IMR-90 (cell line): ENCODE data around the gene SLC7A7. TPM values are rescaled to one million over a fixed set of nuclear protein-coding genes. Genes with fewer than 3 reads are reported as not detected.
A peak's percentile ranks its signal among the peaks of the same experiment; 100 is the strongest.

ENCODE experiments used
- ATAC-seq: fragments of 200-7000 bp; cut with Tn5 transposase; 2 replicates; pipeline ENCODE4 v1.9.1; 2020; ENCODE audit warnings: low read depth, mild to moderate bottlenecking, moderate library complexity
- BruUV-seq: library from RNA; stranded (reverse); fragments of 400-500 nt; replicated peaks from 2 replicates; lab custom pipeline; 2021; lab: Mats Ljungman, UMichigan
- CTCF ChIA-PET: fragments of 300-600 bp; formaldehyde crosslinking; extraction: SDS; loops from one replicate; lab custom pipeline; 2021; ENCODE audit warnings: antibody characterized with exemption; lab: Yijun Ruan, JAX
- POLR2A ChIA-PET: fragments of 300-600 bp; sonication (Branson Sonifier 250); formaldehyde crosslinking; loops from one replicate; lab custom pipeline; 2022; ENCODE audit warnings: antibody characterized with exemption; ENCODE audit not compliant: unreplicated experiment; lab: Charles Lee
- DNase-seq: peaks from one replicate; pipeline ENCODE4 v3.0.0; 2013
- H2AFZ ChIP-seq: replicated peaks from 2 replicates; pipeline ENCODE3; 2013; ENCODE audit warnings: low read length, mild to moderate bottlenecking; ENCODE audit not compliant: poor library complexity
- H2AK5ac ChIP-seq: 2 replicates; pipeline ENCODE4 v1.6.1; 2013; ENCODE audit warnings: low read depth, low read length, inconsistent platforms
- H2AK9ac ChIP-seq: replicated peaks from 2 replicates; pipeline ENCODE3; 2013; ENCODE audit warnings: mild to moderate bottlenecking, low read depth, low read length, moderate library complexity; ENCODE audit not compliant: poor library complexity
- H2BK120ac ChIP-seq: 2 replicates; pipeline ENCODE4 v1.6.1; 2013; ENCODE audit warnings: low read depth, low read length, inconsistent platforms
- H2BK15ac ChIP-seq: 3 replicates; pipeline ENCODE4 v1.6.1; 2013; ENCODE audit warnings: low read depth, low read length, inconsistent platforms
- H2BK20ac ChIP-seq: 2 replicates; pipeline ENCODE4 v1.6.1; 2013; ENCODE audit warnings: low read depth, mild to moderate bottlenecking, inconsistent platforms, low read length, moderate library complexity
- H2BK5ac ChIP-seq: 2 replicates; pipeline ENCODE4 v1.6.1; 2013; ENCODE audit warnings: mild to moderate bottlenecking, low read depth, low read length, inconsistent platforms; ENCODE audit not compliant: poor library complexity, severe bottlenecking
- H3K14ac ChIP-seq: replicated peaks from 2 replicates; pipeline ENCODE4 v1.6.1; 2013; ENCODE audit warnings: low read depth, low read length, inconsistent platforms
- H3K18ac ChIP-seq: 2 replicates; pipeline ENCODE4 v1.6.1; 2013; ENCODE audit warnings: low read depth, low read length, control low read depth
- H3K23ac ChIP-seq: 2 replicates; pipeline ENCODE4 v1.6.1; 2013; ENCODE audit warnings: low read depth, low read length, inconsistent platforms
- H3K27ac ChIP-seq: 2 replicates; pipeline ENCODE4 v1.5.1; 2013; ENCODE audit warnings: mild to moderate bottlenecking, control low read depth, low read length; ENCODE audit not compliant: insufficient read depth
- H3K27me3 ChIP-seq: 2 replicates; pipeline ENCODE4 v1.6.1; 2013; ENCODE audit warnings: low read length; ENCODE audit not compliant: control insufficient read depth, insufficient read depth
- H3K36me3 ChIP-seq: 2 replicates; pipeline ENCODE4 v1.6.1; 2013; ENCODE audit warnings: low read length, mixed read lengths; ENCODE audit not compliant: control insufficient read depth, insufficient read depth
- H3K4ac ChIP-seq: 2 replicates; pipeline ENCODE4 v1.6.1; 2013; ENCODE audit warnings: low read depth, low read length, inconsistent platforms
- H3K4me1 ChIP-seq: 2 replicates; pipeline ENCODE4 v1.6.1; 2013; ENCODE audit warnings: low read length, mixed read lengths; ENCODE audit not compliant: control insufficient read depth, insufficient read depth
- H3K4me2 ChIP-seq: 2 replicates; pipeline ENCODE4 v1.6.1; 2013; ENCODE audit warnings: low read depth, mild to moderate bottlenecking, control low read depth, low read length, moderate library complexity
- H3K4me3 ChIP-seq: 2 replicates; pipeline ENCODE4 v1.5.1; 2013; ENCODE audit warnings: low read depth, mild to moderate bottlenecking, control low read depth, low read length, moderate library complexity; ENCODE audit not compliant: insufficient read depth
- H3K56ac ChIP-seq: 2 replicates; pipeline ENCODE4 v1.6.1; 2013; ENCODE audit warnings: low read length, inconsistent platforms; ENCODE audit not compliant: insufficient read depth; ENCODE audit errors: extremely low read depth
- H3K79me1 ChIP-seq, 2 experiments: 2 replicates each; pipeline ENCODE4 v1.6.1; 2013; ENCODE audit warnings: low read length in 2 of 2, inconsistent platforms in 1 of 2, low read depth in 1 of 2
- H3K9ac ChIP-seq: 2 replicates; pipeline ENCODE4 v1.6.1; 2013; ENCODE audit warnings: low read depth, low read length, control low read depth
- H3K9me1 ChIP-seq: 2 replicates; pipeline ENCODE4 v1.6.1; 2013; ENCODE audit warnings: low read length, inconsistent platforms; ENCODE audit not compliant: insufficient read depth
- H3K9me3 ChIP-seq: 2 replicates; pipeline ENCODE4 v1.6.1; 2013; ENCODE audit warnings: low read length; ENCODE audit not compliant: control insufficient read depth, insufficient read depth
- H4K20me1 ChIP-seq: 2 replicates; pipeline ENCODE4 v1.6.1; 2013; ENCODE audit warnings: low read length, inconsistent platforms; ENCODE audit not compliant: insufficient read depth
- H4K5ac ChIP-seq: 2 replicates; pipeline ENCODE4 v1.6.1; 2013; ENCODE audit warnings: mild to moderate bottlenecking, low read depth, low read length, control low read depth
- H4K8ac ChIP-seq, 2 experiments: 2 replicates each; pipeline ENCODE4 v1.6.1; 2013; ENCODE audit warnings: low read depth in 2 of 2, low read length in 2 of 2, control low read depth in 1 of 2, inconsistent platforms in 1 of 2
- H4K91ac ChIP-seq: 2 replicates; pipeline ENCODE4 v1.6.1; 2013; ENCODE audit warnings: low read depth, low read length, inconsistent platforms; ENCODE audit not compliant: insufficient read depth
- CEBPB ChIP-seq: IDR thresholded peaks from 2 replicates; pipeline ENCODE4 v1.6.1; 2012; ENCODE audit warnings: low read depth, low read length, improper control_type of control experiment
- CHD1 ChIP-seq: IDR thresholded peaks from 2 replicates; pipeline ENCODE4 v1.6.1; 2012; ENCODE audit warnings: low read depth, low read length, improper control_type of control experiment
- CTCF ChIP-seq: conservative IDR thresholded peaks from 2 replicates; pipeline ENCODE4 v1.5.1; 2012; ENCODE audit warnings: mild to moderate bottlenecking, low read depth, low read length, improper control_type of control experiment
- POLR2A ChIP-seq: IDR thresholded peaks from 2 replicates; pipeline ENCODE4 v1.6.1; 2012; ENCODE audit warnings: mild to moderate bottlenecking, low read depth, low read length
- RAD21 ChIP-seq: IDR thresholded peaks from 2 replicates; pipeline ENCODE4 v1.6.1; 2012; ENCODE audit warnings: low read length, improper control_type of control experiment
- SMC3 ChIP-seq: fragments of 150-350 bp; IDR thresholded peaks from 2 replicates; pipeline ENCODE4 v1.6.1; 2016; ENCODE audit warnings: low read depth, mild to moderate bottlenecking, antibody characterized with exemption, low read length, moderate library complexity
- USF2 ChIP-seq: fragments of 150-350 bp; IDR thresholded peaks from 2 replicates; pipeline ENCODE4 v1.6.1; 2017; ENCODE audit warnings: mild to moderate bottlenecking, antibody characterized with exemption, low read length, low read depth
- WGBS, 2 experiments: methylation state at CpG; one replicate each; pipeline versions ENCODE4 v1.1.5 to v1.1.7; 2013; ENCODE audit warnings: missing lambda C conversion rate in 2 of 2; ENCODE audit not compliant: insufficient read length in 1 of 2; ENCODE audit errors: extremely low coverage in 2 of 2; 5-methylcytosine and 5-hydroxymethylcytosine counted together
- dilution Hi-C: fragments of 300-500 bp; cut with HindIII; formaldehyde crosslinking; loops from one replicate; pipeline ENCODE4 v1.14.3; 2018; ENCODE audit warnings: low sequenced_read_pairs; ENCODE audit not compliant: unreplicated experiment
- in situ Hi-C: fragments of 300-500 bp; cut with MboI; formaldehyde crosslinking; loops from 3 replicates; pipeline ENCODE4 v1.14.3; 2019; ENCODE audit warnings: low sequenced_read_pairs, inconsistent platforms, mixed read lengths
- intact Hi-C: fragments of 100-400 bp; cut with micrococcal nuclease; formaldehyde crosslinking; loops from 2 replicates; pipeline ENCODE4 v1.10.0; 2022
- polyA plus RNA-seq, 3 experiments: library from polyadenylated mRNA; depleted of rRNA; stranded (reverse); fragments of >200 nt; gene quantifications; 2 replicates each; pipeline ENCODE4 v1.2.3, GENCODE V29; 2012; ENCODE audit warnings: low replicate concordance in 1 of 3
- total RNA-seq: library from RNA; depleted of rRNA; stranded (reverse); fragments of >200 nt; gene quantifications from 2 replicates; pipeline ENCODE4 v1.2.3, GENCODE V29; 2012

SLC7A7 gene
- total and polyA plus RNA-seq, 2 of the 4 experiments (the other 2 are of a cell fraction), result 1.8 to 2.0 TPM

GRCh38 chr14:22813145-22813544, 2.1 kb downstream of the SLC7A7 start:
- Histone ChIP-seq H3K27me3 (no peaks in the 10 kb centered on the region), H3K27ac (no peak overlapping the region), H4K20me1 (no peaks in the 10 kb centered on the region), H3K4me3 (no peak overlapping the region), H3K56ac (no peak overlapping the region), H3K4ac (no peak overlapping the region), H3K23ac (no peak overlapping the region), H3K4me2 (no peak overlapping the region), H3K14ac (no peak overlapping the region), H3K9me3 (no peaks in the 10 kb centered on the region), H4K91ac (no peak overlapping the region), H4K8ac (no peak overlapping the region), H3K9me1 (0 out of 2 replicates have a peak, but pooled peaks cover 11% of the 10 kb centered on the region), H3K79me1 (no peaks in the 10 kb centered on the region), H2BK15ac (no peak overlapping the region), H2BK5ac (no peak overlapping the region), H3K18ac (no peak overlapping the region), H2AK9ac (no peak overlapping the region), H2BK120ac (no peak overlapping the region), H3K9ac (no peak overlapping the region), H2BK20ac (no peak overlapping the region), H3K4me1 (peaks cover 14% of the 10 kb centered on the region), H2AK5ac (no peak overlapping the region), H3K36me3 (no peaks in the 10 kb centered on the region), H2AFZ (peak overlapping the region; percentile 63), H4K5ac (no peak overlapping the region)
- no peak for TF ChIP-seq SMC3
- no peak for TF ChIP-seq USF2
- no peak for TF ChIP-seq CEBPB
- TF ChIP-seq POLR2A, result no peak
- TF ChIP-seq CTCF, result no peak
- no peak for TF ChIP-seq CHD1
- TF ChIP-seq RAD21, result no peak
- CTCF ChIA-PET, result interaction anchor here (0.6 kb wide), 1 partner anchor 33 kb away, joined by 5 read pairs; no protein-coding TSS in a partner anchor
- POLR2A ChIA-PET, result no interaction called here
- DNase-seq (no peak), ATAC-seq (no peak)
- 80% methylated on average over 1 of the region's 9 CpGs; no CpG with 5 or more reads in 1 of the 2 experiments for WGBS, 2 experiments
- no TSS peak for BruUV-seq
- intact Hi-C loops (no loop called here), in situ Hi-C loops (no loop called here), dilution Hi-C loops (no loop called here)
